Renal pelvis (tissue), 4 donors: ENCODE data around the gene NLK. TPM values are rescaled to one million over a fixed set of nuclear protein-coding genes. Genes with fewer than 3 reads are reported as not detected.
"Not testable (repeated sequence)": the region's sequence is repeated elsewhere in the genome, so short reads cannot be mapped to it uniquely, and the experiment has no call there.

Experiments used
- DNase-seq: peaks from one replicate; pipeline ENCODE4 v3.0.0-alpha.2; 2013
- polyA plus RNA-seq, 3 donors: library from polyadenylated mRNA; unstranded; fragments of 120-200 nt; gene quantifications; one replicate each; pipeline ENCODE4 v1.2.1, GENCODE V29; 2013; ENCODE audit not compliant: insufficient read length in 3 of 3

The NLK gene
- polyA plus RNA-seq, 3 donors, result 43.3 to 53.9 (median 49.2) TPM

- no peak for DNase-seq
Measured at GRCh38 chr17:28189667-28190066, 147.2 kb downstream of the NLK start.

- DNase-seq, result no peak
Measured at GRCh38 chr17:28191018-28191417, 148.5 kb downstream of the NLK start.

GRCh38 chr17:28193241-28193640 lies 150.8 kb downstream of the NLK start:
- DNase-seq, result no peak

GRCh38 chr17:28194382-28194781 lies 151.9 kb downstream of the NLK start:
- DNase-seq, result no peak

GRCh38 chr17:28196636-28197035 lies 154.2 kb downstream of the NLK start:
- DNase-seq, result no peak

GRCh38 chr17:28199115-28199514 lies 156.6 kb downstream of the NLK start:
- no peak for DNase-seq

- DNase-seq, result no peak
Measured at GRCh38 chr17:28199728-28200127, 157.3 kb downstream of the NLK start.

- no peak for DNase-seq
Measured at GRCh38 chr17:28201315-28201714, 158.8 kb downstream of the NLK start.

GRCh38 chr17:28204244-28204643 lies 161.8 kb downstream of the NLK start:
- DNase-seq, result no peak

GRCh38 chr17:28204751-28205150 lies 162.3 kb downstream of the NLK start:
- DNase-seq, result no peak

GRCh38 chr17:28206292-28206691 lies 163.8 kb downstream of the NLK start:
- no peak for DNase-seq

- no peak for DNase-seq
Measured at GRCh38 chr17:28211811-28212210, 169.3 kb downstream of the NLK start.

- not testable (repeated sequence) for DNase-seq
Measured at GRCh38 chr17:28213578-28213977, 171.1 kb downstream of the NLK start.

- DNase-seq, result no peak
Measured at GRCh38 chr17:28216052-28216451, 173.6 kb downstream of the NLK start.

GRCh38 chr17:28216528-28216927 lies 174.1 kb downstream of the NLK start:
- no peak for DNase-seq

GRCh38 chr17:28219771-28220170 lies 177.3 kb downstream of the NLK start:
- DNase-seq, result no peak

GRCh38 chr17:28221751-28222414 lies 179.4 kb downstream of the NLK start:
- no peak for DNase-seq

- no peak for DNase-seq
Measured at GRCh38 chr17:28225271-28225670, 182.8 kb downstream of the NLK start.

GRCh38 chr17:28225867-28226266 lies 183.4 kb downstream of the NLK start:
- DNase-seq, result no peak

- DNase-seq, result no peak
Measured at GRCh38 chr17:28226563-28227315, 184.3 kb downstream of the NLK start.

GRCh38 chr17:28227316-28228108 lies 185.0 kb downstream of the NLK start:
- peak; percentile 80 for DNase-seq

GRCh38 chr17:28228109-28228840 lies 185.8 kb downstream of the NLK start:
- no peak for DNase-seq
